ENCODE results near the gene PTPRA. TPM values are rescaled to one million over a fixed set of nuclear protein-coding genes. Genes with fewer than 3 reads are reported as not detected.

PTPRA gene
- total and polyA plus RNA-seq, 2 of the 13 experiments (the other 11 are each of a cell fraction or from before 2014, with no cell fraction given): 47.2 to 127 TPM

GRCh38 chr20:3042625-3043024, 169.3 kb downstream of the PTPRA start (continued):
- TF ChIP-seq, protein P1, sequence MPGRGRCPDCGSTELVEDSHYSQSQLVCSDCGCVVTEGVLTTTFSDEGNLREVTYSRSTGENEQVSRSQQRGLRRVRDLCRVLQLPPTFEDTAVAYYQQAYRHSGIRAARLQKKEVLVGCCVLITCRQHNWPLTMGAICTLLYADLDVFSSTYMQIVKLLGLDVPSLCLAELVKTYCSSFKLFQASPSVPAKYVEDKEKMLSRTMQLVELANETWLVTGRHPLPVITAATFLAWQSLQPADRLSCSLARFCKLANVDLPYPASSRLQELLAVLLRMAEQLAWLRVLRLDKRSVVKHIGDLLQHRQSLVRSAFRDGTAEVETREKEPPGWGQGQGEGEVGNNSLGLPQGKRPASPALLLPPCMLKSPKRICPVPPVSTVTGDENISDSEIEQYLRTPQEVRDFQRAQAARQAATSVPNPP (CRISPR knock-in tag; IDR thresholded peaks at IDR 0.05): no peak
- no peak for TF ChIP-seq KDM1A (CRISPR knock-in tag; IDR thresholded peaks at IDR 0.05)
- no peak for TF ChIP-seq U2AF2 (IDR thresholded peaks at IDR 0.05; ENCODE audit: low read depth, low read length)
- no peak for TF ChIP-seq TCF12 (IDR thresholded peaks at IDR 0.05)
- TF ChIP-seq TCF12 (CRISPR knock-in tag; IDR thresholded peaks at IDR 0.05): no peak
- TF ChIP-seq, protein P2, sequence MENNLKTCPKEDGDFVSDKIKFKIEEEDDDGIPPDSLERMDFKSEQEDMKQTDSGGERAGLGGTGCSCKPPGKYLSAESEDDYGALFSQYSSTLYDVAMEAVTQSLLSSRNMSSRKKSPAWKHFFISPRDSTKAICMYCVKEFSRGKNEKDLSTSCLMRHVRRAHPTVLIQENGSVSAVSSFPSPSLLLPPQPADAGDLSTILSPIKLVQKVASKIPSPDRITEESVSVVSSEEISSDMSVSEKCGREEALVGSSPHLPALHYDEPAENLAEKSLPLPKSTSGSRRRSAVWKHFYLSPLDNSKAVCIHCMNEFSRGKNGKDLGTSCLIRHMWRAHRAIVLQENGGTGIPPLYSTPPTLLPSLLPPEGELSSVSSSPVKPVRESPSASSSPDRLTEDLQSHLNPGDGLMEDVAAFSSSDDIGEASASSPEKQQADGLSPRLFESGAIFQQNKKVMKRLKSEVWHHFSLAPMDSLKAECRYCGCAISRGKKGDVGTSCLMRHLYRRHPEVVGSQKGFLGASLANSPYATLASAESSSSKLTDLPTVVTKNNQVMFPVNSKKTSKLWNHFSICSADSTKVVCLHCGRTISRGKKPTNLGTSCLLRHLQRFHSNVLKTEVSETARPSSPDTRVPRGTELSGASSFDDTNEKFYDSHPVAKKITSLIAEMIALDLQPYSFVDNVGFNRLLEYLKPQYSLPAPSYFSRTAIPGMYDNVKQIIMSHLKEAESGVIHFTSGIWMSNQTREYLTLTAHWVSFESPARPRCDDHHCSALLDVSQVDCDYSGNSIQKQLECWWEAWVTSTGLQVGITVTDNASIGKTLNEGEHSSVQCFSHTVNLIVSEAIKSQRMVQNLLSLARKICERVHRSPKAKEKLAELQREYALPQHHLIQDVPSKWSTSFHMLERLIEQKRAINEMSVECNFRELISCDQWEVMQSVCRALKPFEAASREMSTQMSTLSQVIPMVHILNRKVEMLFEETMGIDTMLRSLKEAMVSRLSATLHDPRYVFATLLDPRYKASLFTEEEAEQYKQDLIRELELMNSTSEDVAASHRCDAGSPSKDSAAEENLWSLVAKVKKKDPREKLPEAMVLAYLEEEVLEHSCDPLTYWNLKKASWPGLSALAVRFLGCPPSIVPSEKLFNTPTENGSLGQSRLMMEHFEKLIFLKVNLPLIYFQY (CRISPR knock-in tag; IDR thresholded peaks at IDR 0.05; ENCODE audit: borderline replicate concordance): no peak
- no peak for TF ChIP-seq ZNF441 (CRISPR knock-in tag; IDR thresholded peaks at IDR 0.05; ENCODE audit: borderline replicate concordance)
- no peak for TF ChIP-seq SNRNP70 (IDR thresholded peaks at IDR 0.05; ENCODE audit: low read depth, low read length)
- no peak for TF ChIP-seq ARHGAP35 (CRISPR knock-in tag; IDR thresholded peaks at IDR 0.05; ENCODE audit: borderline replicate concordance)
- TF ChIP-seq ZNF235 (CRISPR knock-in tag; IDR thresholded peaks at IDR 0.05; ENCODE audit: borderline replicate concordance): no peak
- no peak for TF ChIP-seq POLR2AphosphoS2 (IDR thresholded peaks at IDR 0.05; ENCODE audit: low read depth, low read length)
- TF ChIP-seq ZSCAN30 (CRISPR knock-in tag; IDR thresholded peaks at IDR 0.05): no peak
- TF ChIP-seq, protein P3, sequence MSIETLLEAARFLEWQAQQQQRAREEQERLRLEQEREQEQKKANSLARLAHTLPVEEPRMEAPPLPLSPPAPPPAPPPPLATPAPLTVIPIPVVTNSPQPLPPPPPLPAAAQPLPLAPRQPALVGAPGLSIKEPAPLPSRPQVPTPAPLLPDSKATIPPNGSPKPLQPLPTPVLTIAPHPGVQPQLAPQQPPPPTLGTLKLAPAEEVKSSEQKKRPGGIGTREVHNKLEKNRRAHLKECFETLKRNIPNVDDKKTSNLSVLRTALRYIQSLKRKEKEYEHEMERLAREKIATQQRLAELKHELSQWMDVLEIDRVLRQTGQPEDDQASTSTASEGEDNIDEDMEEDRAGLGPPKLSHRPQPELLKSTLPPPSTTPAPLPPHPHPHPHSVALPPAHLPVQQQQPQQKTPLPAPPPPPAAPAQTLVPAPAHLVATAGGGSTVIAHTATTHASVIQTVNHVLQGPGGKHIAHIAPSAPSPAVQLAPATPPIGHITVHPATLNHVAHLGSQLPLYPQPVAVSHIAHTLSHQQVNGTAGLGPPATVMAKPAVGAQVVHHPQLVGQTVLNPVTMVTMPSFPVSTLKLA (IDR thresholded peaks at IDR 0.05): no peak
- TF ChIP-seq ZNF713 (CRISPR knock-in tag; IDR thresholded peaks at IDR 0.05): no peak
- TF ChIP-seq MAX (IDR thresholded peaks at IDR 0.05): no peak
- TF ChIP-seq ESRRA (CRISPR knock-in tag; IDR thresholded peaks at IDR 0.05; ENCODE audit: low read depth): no peak
- TF ChIP-seq ZFP91 (CRISPR knock-in tag; IDR thresholded peaks at IDR 0.05; ENCODE audit: borderline replicate concordance): 0 out of 2 replicates have a peak, but pooled peaks have one; percentile 4
- no peak for TF ChIP-seq SOX5 (CRISPR knock-in tag; IDR thresholded peaks at IDR 0.05; ENCODE audit: borderline replicate concordance)
- TF ChIP-seq NFIB (CRISPR knock-in tag; IDR thresholded peaks at IDR 0.05; ENCODE audit: borderline replicate concordance): 0 out of 2 replicates have a peak, but pooled peaks have one; percentile 46
